Measurements from ENCODE around the gene LIMCH1.
"Not testable (repeated sequence)": the region's sequence is repeated elsewhere in the genome, so short reads cannot be mapped to it uniquely, and the experiment has no call there.

The LIMCH1 gene

GRCh38 chr4:41538017-41538733, at the start of gene LIMCH1:
Gene LIMCH1 (plus strand): TSS chr4:41538157. CDS start chr4:41605996, 67,839 bp downstream.
- no peak for DNase-seq

DNA sequence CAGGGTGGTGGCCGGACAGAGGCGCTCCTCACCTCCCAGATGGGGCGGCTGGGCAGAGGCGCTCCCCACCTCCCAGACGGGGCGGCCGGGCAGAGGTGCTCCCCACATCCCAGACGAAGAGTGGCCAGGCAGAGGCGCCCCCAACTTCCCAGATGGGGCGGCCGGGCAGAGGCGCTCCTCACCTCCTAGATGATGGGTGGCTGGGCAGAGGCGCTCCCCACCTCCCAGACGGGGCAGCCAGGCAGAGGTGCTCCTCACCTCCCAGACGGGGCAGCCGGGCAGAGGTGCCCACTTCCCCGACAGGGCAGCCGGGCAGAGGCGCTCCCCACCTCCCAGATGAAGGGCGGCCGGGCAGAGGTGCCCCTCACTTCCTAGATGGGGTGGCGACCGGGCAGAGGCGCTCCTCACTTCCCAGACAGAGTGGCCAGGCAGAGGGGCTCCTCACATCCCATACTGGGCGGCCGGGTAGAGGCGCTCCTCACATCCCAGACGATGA, 46.8 kb upstream of the LIMCH1 start:
- DNase-seq = not testable (repeated sequence)

- DNase-seq = no peak
Measured at GRCh38 chr4:41496977-41497376, 41.0 kb upstream of the LIMCH1 start.

DNA sequence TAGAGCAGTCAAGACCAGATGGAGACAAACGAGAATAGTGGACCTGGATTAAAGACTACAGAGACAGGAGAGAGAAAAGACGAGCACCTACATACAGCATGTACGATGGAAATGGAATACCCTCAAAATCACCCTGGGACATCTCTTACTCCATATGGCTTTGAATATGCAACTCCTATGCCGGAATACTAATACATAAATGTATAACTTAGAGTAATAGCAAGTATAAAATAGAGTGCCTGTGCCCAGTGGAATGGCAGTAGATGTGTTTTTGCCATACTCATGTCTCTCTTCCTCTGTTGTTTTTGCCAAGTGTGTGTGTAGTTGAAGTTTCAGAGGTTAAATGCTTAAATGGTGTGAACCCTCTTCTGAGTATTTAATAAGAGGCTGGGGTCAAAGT, 39.8 kb upstream of the LIMCH1 start:
- no peak for DNase-seq

DNA sequence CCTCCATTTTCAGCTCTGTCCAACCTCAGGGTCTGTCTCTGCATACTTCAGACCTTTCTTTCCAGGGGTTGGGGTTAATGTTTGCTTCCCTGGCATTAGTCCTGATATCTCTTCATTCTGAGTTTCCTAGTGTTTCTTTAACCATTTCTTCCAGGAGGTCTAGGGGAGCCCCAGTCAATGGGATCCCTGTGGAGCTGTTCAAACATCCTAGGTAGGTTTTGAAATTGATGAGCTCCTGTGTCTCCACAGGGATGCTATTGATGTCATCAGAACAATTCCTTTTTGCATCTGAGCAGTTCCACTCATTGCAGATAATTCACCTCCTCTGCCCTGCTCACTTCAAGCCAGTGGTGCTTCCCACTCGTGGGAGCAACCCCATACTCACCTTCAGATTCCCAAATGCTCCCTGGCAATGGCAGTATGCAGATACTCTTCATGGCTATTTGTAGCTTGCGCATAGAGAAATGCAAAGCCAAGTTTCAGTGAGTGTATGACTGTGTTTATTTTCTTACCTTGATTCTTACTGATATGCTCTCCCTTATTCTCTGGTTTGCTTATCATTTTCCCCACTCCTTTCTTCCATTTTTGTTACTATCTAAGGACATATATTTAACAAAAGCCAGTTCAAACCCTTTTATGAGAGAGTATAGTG, 33.7 kb upstream of the LIMCH1 start:
- DNase-seq = no peak

DNA sequence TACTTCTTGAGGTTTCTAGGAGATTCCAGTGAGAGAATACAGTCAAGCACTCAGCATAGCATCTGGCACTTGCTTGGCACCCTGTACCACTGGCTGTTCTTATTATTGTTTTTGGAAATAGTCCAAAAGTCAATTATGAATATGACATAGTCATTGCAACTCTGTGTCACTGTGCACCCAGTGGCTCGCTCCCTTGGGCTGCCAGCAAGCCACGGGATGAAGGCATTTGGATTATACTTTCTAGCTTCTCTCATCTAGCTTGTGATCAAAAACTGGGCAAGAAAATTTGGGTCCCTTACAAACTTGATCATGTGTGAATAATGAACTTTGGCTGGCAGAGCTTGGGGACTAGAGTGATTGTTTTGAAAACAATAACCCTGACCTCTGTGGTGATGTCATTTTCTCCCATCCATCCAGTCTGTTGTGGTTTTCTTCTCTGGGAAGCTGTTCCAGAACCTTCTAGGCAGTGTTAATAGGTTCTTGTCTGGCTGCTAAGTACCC, 32.7 kb upstream of the LIMCH1 start:
- no peak for DNase-seq

DNA sequence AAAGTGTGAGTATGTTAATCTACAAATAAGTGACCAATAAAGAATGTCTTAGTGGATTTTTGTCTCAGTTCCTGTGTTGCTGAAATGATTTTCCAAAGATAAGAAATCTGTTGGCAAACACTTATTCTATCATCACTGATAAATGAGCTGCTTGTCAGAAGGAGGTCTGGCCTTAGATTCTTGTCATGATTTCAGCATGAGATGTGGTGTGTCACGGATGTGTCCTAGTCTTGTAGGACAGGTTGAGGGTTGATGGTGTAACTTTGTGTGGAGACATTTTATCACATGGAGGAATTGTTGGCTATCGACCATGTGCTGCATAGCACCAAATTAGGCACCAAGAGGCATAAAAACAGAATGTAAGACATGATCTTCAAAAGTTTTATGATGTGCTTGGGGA, 31.8 kb upstream of the LIMCH1 start:
- no peak for DNase-seq

DNA sequence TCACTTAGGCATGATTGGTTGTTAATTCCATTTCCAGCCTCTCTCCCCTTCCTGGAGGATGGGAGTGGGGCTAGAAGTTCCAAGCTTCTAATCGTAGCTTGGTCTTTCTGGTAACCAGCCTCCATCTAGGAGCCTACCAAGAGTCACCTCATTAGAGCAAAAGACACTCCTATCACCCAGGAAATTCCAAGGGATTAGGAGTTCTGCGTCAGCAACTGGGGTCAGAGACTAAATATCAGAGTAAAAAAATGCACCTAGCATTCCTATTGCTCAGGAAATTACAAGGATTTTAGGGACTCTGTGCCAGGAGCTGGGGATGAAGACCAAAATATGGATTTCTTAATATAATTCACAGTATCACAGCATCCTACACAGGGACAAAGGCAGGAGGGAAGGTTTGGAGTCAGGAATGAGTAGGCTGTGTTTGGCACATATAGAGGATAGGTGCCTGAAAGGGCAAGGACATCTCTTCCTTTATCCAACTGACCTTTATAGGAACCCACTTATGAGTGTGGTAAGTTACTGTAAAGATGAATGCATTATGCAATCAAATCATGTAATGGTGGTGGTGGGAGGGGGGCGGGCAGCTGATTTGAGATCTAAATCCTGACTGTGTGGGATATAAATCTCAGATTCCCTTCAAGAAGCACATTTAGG, 30.5 kb upstream of the LIMCH1 start:
- DNase-seq = no peak

DNA sequence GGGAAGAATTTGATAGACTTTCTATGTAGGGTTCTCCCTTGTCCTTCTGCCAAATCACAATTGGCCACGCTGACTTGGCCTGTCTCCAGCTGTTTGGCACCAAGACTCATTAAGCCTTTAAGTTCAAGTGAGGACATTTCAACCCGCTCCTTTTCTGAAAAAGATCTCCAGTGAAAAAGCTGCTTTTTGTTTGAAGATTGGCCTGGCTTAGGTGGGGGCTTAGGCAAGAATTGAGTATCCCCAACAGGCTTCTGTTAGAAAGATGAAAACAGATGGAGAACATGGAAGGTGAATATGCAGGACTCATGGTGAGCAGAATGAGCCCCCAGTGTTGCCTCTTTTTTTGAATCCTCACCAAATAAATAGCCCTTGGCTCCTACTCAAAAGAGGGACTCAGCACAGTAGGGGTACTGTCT, 28.5 kb upstream of the LIMCH1 start:
- DNase-seq = no peak

- DNase-seq = no peak
Measured at GRCh38 chr4:41510179-41510578, 27.8 kb upstream of the LIMCH1 start.

- no peak for DNase-seq
Measured at GRCh38 chr4:41512136-41512535, 25.8 kb upstream of the LIMCH1 start.

DNA sequence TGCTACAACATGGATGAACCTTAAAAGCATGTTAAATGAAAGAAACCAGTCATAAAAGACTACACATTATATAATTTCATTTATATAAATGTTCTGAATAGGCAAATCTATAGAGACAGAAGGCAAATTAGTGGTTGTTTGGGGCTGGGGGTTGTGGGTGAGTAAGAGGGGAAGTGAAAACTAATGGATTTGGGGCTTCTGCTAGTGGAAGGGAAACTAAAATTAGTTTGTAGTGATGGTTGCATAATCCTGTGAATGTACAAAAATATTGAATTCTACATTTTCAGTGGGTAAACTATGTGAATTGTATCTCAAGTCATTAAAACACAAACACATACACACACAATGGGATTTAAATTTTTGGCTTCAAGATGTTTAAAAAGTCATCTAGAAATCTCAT, 25.4 kb upstream of the LIMCH1 start:
- no peak for DNase-seq

DNA sequence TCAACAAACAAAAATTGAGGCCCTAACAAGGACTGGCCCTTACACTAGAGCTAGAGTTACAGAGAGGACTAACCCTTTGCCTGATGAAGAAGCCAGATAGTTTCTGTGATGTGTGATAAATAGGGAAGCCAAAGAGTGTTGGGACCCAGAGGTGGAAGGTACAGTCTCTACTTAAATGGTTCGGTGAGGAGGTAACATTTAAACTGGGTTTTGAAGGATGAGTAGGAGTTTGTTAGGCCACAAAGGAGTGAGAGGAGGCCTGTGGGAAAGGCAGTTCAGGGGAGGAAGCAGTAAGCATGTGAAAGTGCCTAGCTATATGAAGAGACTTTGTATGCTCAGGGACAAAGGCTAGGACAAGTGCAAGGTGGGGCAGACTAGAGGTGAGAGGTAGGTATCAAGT, 23.8 kb upstream of the LIMCH1 start:
- no peak for DNase-seq

GRCh38 chr4:41514766-41515481, 23.0 kb upstream of the LIMCH1 start:
- no peak for DNase-seq

- DNase-seq = no peak
Measured at GRCh38 chr4:41517121-41517520, 20.8 kb upstream of the LIMCH1 start.

DNA sequence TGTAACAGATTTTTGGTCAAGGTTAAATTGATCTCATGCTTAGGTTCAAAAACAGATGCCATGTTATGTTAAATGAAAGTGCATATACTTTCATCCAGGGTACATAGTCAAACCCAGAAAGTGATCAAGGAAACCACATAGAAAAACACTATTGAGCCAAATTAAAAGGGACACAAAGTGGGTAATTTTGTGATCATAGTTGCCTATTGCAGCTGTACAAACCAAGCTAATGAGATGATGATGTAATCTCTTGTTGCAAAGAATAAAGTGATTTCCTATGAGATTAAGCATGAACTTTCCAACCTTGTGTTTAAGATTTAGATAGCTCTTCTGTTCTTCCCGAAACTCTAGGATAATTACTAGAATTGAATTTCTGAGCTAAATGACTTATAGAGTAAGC, 20.2 kb upstream of the LIMCH1 start:
- no peak for DNase-seq

GRCh38 chr4:41524425-41524824, 13.5 kb upstream of the LIMCH1 start:
- DNase-seq = no peak

GRCh38 chr4:41525129-41525528, 12.8 kb upstream of the LIMCH1 start:
- DNase-seq = no peak

DNA sequence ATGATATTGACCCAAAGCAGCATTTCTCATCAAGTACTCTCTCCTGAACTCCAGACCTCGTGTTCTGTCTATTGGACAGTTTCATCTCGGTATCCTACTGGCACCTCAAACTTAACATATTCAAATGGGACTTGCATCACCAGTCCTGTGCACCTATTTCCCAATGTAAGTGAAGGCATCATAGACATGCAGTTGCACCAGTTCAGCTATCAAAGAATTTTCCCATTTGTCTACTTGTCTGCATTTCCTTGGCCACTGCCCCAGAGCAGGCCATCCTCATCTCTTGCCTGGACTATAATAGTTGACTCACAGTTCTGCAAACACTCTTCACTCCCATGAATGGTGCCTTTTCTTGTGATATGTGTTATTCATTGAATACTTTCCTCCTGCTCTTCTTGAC, 11.3 kb upstream of the LIMCH1 start:
- no peak for DNase-seq

GRCh38 chr4:41528512-41529205, 9.3 kb upstream of the LIMCH1 start:
- DNase-seq = no peak

- no peak for DNase-seq
Measured at GRCh38 chr4:41530741-41531140, 7.2 kb upstream of the LIMCH1 start.

DNA sequence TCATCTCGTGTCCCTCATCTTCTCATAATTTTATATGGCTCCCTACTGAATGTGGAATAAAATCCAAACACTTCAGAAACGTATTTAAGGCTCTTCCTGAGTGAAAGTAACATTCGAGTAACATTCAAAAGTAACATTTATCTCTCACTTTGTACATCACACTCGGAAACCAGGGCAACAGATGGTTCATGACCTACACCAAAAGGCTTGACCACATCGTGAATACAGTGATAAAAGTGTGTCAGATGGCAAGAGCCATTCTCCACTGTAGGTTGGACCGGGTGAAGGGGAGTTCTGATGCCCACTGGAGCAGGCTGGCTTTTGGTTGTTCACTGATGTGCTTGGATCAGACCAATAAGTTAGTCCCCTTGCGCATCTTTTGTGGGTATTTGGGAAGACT, 5.6 kb upstream of the LIMCH1 start:
- no peak for DNase-seq

- no peak for DNase-seq
Measured at GRCh38 chr4:41532882-41533281, 5.1 kb upstream of the LIMCH1 start.
